ENCODE data around the gene PIGZ. TPM values are rescaled to one million over a fixed set of nuclear protein-coding genes. Genes with fewer than 3 reads are reported as not detected.

Gene PIGZ
- total and polyA plus RNA-seq, 9 of the 15 experiments (the other 6 are each of a cell fraction or from before 2014, with no cell fraction given): 0.15 to 1.8 (median 0.76) TPM

DNA sequence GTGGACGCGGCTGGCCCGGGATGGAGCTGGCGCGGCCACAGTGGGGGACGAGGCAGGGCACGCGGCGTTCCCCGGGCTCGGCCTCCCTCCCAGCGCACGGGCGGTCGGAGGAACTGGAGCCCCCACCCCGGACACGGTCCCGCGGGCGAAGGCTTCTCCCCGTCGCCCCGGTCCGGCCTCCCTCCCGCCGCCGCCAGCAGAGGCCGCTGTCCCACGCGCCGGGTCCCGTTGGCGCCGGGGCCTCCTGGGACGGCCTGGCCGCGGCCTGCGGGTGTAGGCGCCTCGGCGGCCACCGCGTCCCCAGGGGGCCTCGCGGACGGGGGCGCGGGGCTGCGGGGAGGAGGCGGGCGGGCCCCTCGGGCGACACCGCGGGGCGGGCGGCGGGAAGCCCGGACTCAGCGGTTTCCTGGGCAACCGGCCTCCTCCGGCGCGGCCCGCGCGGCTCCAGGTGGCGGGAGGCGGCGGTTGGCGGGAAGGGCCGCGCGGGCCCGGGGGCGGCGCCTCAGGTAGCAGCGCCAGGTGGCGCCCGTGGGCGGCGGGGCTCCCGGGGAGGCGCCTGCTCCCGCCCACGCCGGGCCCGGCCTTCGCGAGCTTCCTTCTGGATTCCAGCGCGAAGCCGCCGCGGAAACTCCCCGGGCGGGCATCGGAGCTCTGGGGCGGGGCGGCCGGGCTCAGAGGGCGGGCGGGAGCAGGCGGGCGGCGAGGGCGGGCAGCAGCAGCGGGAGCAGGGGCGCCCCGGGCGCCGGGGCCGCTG, 34.2 kb upstream of the PIGZ start (continued):
- TF ChIP-seq, protein P1, sequence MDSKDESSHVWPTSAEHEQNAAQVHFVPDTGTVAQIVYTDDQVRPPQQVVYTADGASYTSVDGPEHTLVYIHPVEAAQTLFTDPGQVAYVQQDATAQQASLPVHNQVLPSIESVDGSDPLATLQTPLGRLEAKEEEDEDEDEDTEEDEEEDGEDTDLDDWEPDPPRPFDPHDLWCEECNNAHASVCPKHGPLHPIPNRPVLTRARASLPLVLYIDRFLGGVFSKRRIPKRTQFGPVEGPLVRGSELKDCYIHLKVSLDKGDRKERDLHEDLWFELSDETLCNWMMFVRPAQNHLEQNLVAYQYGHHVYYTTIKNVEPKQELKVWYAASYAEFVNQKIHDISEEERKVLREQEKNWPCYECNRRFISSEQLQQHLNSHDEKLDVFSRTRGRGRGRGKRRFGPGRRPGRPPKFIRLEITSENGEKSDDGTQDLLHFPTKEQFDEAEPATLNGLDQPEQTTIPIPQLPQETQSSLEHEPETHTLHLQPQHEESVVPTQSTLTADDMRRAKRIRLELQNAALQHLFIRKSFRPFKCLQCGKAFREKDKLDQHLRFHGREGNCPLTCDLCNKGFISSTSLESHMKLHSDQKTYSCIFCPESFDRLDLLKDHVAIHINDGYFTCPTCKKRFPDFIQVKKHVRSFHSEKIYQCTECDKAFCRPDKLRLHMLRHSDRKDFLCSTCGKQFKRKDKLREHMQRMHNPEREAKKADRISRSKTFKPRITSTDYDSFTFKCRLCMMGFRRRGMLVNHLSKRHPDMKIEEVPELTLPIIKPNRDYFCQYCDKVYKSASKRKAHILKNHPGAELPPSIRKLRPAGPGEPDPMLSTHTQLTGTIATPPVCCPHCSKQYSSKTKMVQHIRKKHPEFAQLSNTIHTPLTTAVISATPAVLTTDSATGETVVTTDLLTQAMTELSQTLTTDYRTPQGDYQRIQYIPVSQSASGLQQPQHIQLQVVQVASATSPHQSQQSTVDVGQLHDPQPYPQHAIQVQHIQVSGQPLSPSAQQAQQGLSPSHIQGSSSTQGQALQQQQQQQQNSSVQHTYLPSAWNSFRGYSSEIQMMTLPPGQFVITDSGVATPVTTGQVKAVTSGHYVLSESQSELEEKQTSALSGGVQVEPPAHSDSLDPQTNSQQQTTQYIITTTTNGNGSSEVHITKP (IDR thresholded peaks at IDR 0.05; ENCODE audit: partially characterized antibody): no peak
- TF ChIP-seq ZNF592 (IDR thresholded peaks at IDR 0.05) (peak; percentile 77; the same call in 1 of the 2 replicates), HNRNPL (IDR thresholded peaks at IDR 0.05; ENCODE audit: low read depth, low read length) (peak; percentile 41; the same call in 1 of the 2 replicates), U2AF1 (optimal IDR thresholded peaks at IDR 0.05; ENCODE audit: low read depth, low read length) (peak; percentile 2), SIN3B (IDR thresholded peaks at IDR 0.05; ENCODE audit: low read depth) (peak; percentile 58)
